ENCODE results near the gene VDR.

Gene VDR

DNA sequence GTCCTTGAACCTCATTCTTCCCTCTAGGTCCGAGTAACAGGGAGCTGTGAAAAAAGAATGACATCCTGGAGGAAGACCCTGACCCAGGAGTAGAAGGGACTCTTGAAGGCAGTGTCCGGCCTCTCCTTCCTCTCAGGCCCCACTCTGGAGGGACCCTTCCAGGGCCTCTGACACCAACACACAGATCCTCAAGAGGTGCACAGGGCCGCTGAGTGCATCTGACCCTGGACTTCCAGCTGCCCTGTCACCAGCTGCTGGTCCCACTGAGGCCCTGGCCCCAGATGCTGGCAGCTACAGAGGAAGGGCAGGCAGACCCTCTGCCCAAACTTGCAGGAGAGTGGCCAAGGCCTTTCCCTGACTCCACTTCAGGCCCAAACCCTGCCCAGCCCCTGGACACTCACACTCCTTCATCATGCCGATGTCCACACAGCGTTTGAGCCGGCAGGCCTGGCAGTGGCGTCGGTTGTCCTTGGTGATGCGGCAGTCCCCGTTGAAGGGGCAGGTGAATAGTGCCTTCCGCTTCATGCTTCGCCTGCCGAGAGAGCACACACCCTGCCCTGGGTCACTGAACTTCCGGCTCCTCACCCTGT is 40.1 kb downstream of the VDR start:
- Histone ChIP-seq H3K9me3 (no peaks in the 10 kb centered on the region), H3K4me1 (peaks cover 0 to 12% (median 8%) of the 10 kb centered on the region in 4 donors), H3K27ac (no peak overlapping the region), H3K36me3 (peaks cover 0 to 19% (median 0%) of the 10 kb centered on the region in 3 donors), H3K27me3 (no peaks in the 10 kb centered on the region), H3K4me3 (no peak overlapping the region)
- intact Hi-C loops (cut with DNase I; ENCODE audit: low total_unique reads): loop anchor here (5.0 kb wide), 1 partner anchor 68 kb away; no protein-coding TSS in a partner anchor
- DNase-seq: peak in 1 of 2 donors; percentile 62
- TF ChIP-seq, protein P1, sequence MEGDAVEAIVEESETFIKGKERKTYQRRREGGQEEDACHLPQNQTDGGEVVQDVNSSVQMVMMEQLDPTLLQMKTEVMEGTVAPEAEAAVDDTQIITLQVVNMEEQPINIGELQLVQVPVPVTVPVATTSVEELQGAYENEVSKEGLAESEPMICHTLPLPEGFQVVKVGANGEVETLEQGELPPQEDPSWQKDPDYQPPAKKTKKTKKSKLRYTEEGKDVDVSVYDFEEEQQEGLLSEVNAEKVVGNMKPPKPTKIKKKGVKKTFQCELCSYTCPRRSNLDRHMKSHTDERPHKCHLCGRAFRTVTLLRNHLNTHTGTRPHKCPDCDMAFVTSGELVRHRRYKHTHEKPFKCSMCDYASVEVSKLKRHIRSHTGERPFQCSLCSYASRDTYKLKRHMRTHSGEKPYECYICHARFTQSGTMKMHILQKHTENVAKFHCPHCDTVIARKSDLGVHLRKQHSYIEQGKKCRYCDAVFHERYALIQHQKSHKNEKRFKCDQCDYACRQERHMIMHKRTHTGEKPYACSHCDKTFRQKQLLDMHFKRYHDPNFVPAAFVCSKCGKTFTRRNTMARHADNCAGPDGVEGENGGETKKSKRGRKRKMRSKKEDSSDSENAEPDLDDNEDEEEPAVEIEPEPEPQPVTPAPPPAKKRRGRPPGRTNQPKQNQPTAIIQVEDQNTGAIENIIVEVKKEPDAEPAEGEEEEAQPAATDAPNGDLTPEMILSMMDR (IDR thresholded peaks at IDR 0.05): no peak

DNA sequence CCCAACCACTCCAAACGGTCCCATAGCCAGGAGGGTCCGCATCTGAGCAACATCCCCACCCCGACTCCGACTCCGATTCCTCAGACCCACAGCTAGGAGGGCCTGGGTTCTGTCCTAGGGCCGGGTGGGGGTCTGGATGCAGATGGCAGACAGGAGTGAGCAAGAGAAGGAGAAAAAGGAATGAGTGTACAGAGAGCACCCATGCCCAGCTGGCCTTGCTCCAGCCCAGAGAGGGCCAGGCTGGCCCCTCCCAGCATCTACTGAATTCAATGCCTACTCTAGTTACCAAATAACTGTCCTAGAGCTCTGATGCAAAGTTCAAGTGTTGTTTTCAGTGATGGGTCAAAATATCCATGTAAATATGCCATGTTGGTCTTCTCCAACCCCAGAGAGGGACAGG is 40.8 kb downstream of the VDR start:
- intact Hi-C loops (cut with DNase I; ENCODE audit: low total_unique reads): no loop called here
- Histone ChIP-seq H3K9me3 (no peaks in the 10 kb centered on the region), H3K36me3 (peaks cover 0 to 19% (median 0%) of the 10 kb centered on the region in 3 donors), H3K27me3 (no peaks in the 10 kb centered on the region), H3K4me1 (peaks cover 0 to 11% (median 7%) of the 10 kb centered on the region in 4 donors), H3K27ac (no peak overlapping the region), H3K4me3 (no peak overlapping the region)
- DNase-seq: peak in 1 of 2 donors; percentile 43
- TF ChIP-seq, protein P1 (IDR thresholded peaks at IDR 0.05): no peak

DNA sequence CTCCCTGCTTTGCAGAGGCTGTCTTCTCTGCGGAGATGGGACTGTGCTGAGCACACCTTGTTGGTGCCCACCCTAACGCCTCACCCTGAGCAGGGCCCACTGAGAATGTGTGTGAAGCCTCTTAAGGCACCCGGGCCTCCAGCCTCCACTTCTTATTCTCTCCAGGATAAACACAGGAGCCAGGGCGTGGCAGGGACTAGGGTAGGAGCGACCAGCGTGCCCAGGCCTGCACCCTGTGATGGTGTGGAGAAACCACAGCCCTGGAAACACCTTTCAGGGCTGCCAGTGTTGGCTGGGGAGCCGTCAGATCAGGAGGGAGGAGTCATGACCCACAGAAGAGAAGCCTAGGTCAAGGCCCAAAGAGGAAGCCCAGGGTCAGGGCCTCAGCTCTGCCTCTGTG is 41.3 kb downstream of the VDR start:
- Histone ChIP-seq H3K4me3 (no peak overlapping the region), H3K4me1 (peaks cover 0 to 10% (median 7%) of the 10 kb centered on the region in 4 donors), H3K27me3 (no peaks in the 10 kb centered on the region), H3K9me3 (no peaks in the 10 kb centered on the region), H3K36me3 (peaks cover 0 to 19% (median 0%) of the 10 kb centered on the region in 3 donors), H3K27ac (no peak overlapping the region)
- intact Hi-C loops (cut with DNase I; ENCODE audit: low total_unique reads): no loop called here
- TF ChIP-seq, protein P1 (IDR thresholded peaks at IDR 0.05): no peak
- DNase-seq: peak in 1 of 2 donors; percentile 29

DNA sequence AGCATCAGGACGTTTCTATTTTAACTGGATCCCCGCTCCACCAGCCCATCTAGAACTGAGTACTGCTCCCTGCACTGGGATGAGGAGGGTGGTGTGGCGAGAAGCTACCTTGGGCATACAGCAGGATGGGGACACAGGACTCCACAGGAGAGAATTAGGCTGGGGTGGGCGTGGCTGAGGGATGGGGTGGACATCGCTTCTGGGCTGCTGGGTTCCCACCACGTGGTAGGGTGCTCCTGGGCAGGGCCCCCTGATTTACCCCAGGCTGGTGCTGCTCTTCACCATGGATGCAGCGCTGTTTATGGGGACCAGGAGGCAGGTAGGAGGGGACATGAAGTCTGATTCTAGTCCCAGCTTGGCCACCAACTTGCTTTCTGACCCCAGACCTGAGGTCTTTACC is 41.9 kb downstream of the VDR start:
- Histone ChIP-seq H3K4me3 (no peak overlapping the region), H3K4me1 (peaks cover 0 to 5% (median 3%) of the 10 kb centered on the region in 4 donors), H3K27ac (no peak overlapping the region), H3K27me3 (no peaks in the 10 kb centered on the region), H3K36me3 (peaks cover 0 to 19% (median 0%) of the 10 kb centered on the region in 3 donors), H3K9me3 (no peaks in the 10 kb centered on the region)
- intact Hi-C loops (cut with DNase I; ENCODE audit: low total_unique reads): no loop called here
- TF ChIP-seq, protein P1 (IDR thresholded peaks at IDR 0.05): no peak
- DNase-seq: no peak

DNA sequence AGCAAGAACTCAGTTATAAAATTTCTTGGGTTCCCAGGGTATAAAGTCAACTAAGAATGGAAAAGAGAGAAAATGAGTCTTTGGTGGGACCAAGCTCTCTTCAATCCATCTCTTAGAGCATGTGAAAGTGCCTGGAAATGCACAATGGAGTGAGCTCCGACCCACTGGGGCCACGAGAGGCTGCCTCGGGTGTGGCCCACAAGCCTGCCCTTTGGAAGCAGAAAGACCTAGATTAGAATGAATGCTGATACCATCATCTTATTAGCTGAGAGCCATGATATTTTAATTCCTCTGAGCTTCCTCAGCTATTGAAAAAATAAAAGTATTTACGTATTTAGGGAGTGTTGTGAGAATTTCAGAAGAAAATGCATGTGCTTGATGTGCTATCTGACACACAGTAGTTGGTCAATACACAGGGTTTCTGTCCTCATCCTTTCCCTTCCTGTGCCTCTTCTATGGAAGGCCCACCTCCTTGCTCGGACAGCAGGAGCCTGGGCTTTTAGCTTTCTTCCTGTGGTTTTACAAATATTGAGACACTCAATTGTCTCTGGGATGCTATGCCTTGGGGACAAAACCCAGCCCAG is 42.5 kb downstream of the VDR start:
- H3K36me3 ChIP-seq: peaks cover 0 to 23% (median 0%) of the 10 kb centered on the region in 3 donors
- intact Hi-C loops (cut with DNase I; ENCODE audit: low total_unique reads): no loop called here

More for the DNA sequence above, 42.5 kb downstream of the VDR start:
- H3K4me1 ChIP-seq: no peaks in the 10 kb centered on the region
- no peaks in the 10 kb centered on the region for H3K27me3 ChIP-seq
- H3K27ac ChIP-seq: no peak overlapping the region
- no peak overlapping the region for H3K4me3 ChIP-seq
- H3K9me3 ChIP-seq: no peaks in the 10 kb centered on the region
- TF ChIP-seq, protein P1 (IDR thresholded peaks at IDR 0.05): no peak
- peak in 1 of 2 donors; percentile 9 for DNase-seq
